HepG2 (cell line): ENCODE measurements around the gene IFRD1. TPM values are rescaled to one million over a fixed set of nuclear protein-coding genes. Genes with fewer than 3 reads are reported as not detected.

Experiments
- DR1 ChIP-seq: sonication (generic); formaldehyde crosslinking; IDR thresholded peaks from 2 replicates; pipeline ENCODE4 v1.8.0; 2021; ENCODE audit warnings: mild to moderate bottlenecking, missing genetic modification reagents, inconsistent platforms
- NFYB ChIP-seq: sonication (generic); formaldehyde crosslinking; IDR thresholded peaks from 2 replicates; pipeline ENCODE4 v1.4.0; 2020; ENCODE audit warnings: missing genetic modification reagents
- NR2F2 ChIP-seq: IDR thresholded peaks from 2 replicates; pipeline ENCODE4 v1.6.1; 2012; ENCODE audit warnings: low read depth, inconsistent platforms, borderline replicate concordance
- RAD21 ChIP-seq: fragments of 450-650 bp; formaldehyde crosslinking; IDR thresholded peaks from 2 replicates; pipeline ENCODE4 v1.5.0; 2020; ENCODE audit warnings: mild to moderate bottlenecking
- RARA ChIP-seq: IDR thresholded peaks from 2 replicates; pipeline ENCODE4 v1.6.1; 2016; ENCODE audit warnings: missing genetic modification reagents, missing compliant biosample characterization
- RARG ChIP-seq: sonication (generic); formaldehyde crosslinking; IDR thresholded peaks from 2 replicates; pipeline ENCODE4 v1.4.0; 2020; ENCODE audit warnings: low read depth, mild to moderate bottlenecking, missing genetic modification reagents
- RFX5 ChIP-seq: IDR thresholded peaks from 2 replicates; pipeline ENCODE4 v1.6.1; 2011; ENCODE audit warnings: low read depth, low read length, improper control_type of control experiment
- SAP130 ChIP-seq: IDR thresholded peaks from 2 replicates; pipeline ENCODE4 v1.6.1; 2016; ENCODE audit warnings: low read depth
- THYN1 ChIP-seq: sonication (generic); formaldehyde crosslinking; IDR thresholded peaks from 2 replicates; pipeline ENCODE4 v1.8.1; 2023; ENCODE audit warnings: low read depth, mild to moderate bottlenecking, moderate library complexity, missing genetic modification reagents, borderline replicate concordance
- TMF1 ChIP-seq: sonication (generic); formaldehyde crosslinking; IDR thresholded peaks from 2 replicates; pipeline ENCODE4 v1.8.1; 2022; ENCODE audit warnings: low read depth, missing genetic modification reagents
- ZFP90 ChIP-seq: sonication (generic); formaldehyde crosslinking; IDR thresholded peaks from 2 replicates; pipeline ENCODE4 v1.8.0; 2022; ENCODE audit warnings: missing genetic modification reagents, mild to moderate bottlenecking, inconsistent platforms, borderline replicate concordance
- ZNF234 ChIP-seq: sonication (generic); formaldehyde crosslinking; conservative IDR thresholded peaks from 2 replicates; pipeline ENCODE4 v1.5.1; 2020; ENCODE audit warnings: mild to moderate bottlenecking, missing genetic modification reagents
- ZNF260 ChIP-seq: sonication (generic); formaldehyde crosslinking; IDR thresholded peaks from 2 replicates; pipeline ENCODE4 v1.4.0; 2020; ENCODE audit warnings: missing genetic modification reagents, low read depth, mild to moderate bottlenecking, borderline replicate concordance
- ZNF547 ChIP-seq: sonication (generic); formaldehyde crosslinking; IDR thresholded peaks from 2 replicates; pipeline ENCODE4 v1.5.1; 2020; ENCODE audit warnings: mild to moderate bottlenecking, missing genetic modification reagents
- ZNF713 ChIP-seq: sonication (generic); formaldehyde crosslinking; IDR thresholded peaks from 2 replicates; pipeline ENCODE4 v1.4.0; 2020; ENCODE audit warnings: mild to moderate bottlenecking, missing genetic modification reagents
- polyA plus RNA-seq, 8 experiments: library from polyadenylated mRNA; depleted of rRNA in 3 of 8; stranded (reverse) in 7 of 8; unstranded in 1 of 8; fragments of >200 nt; fragmentation: Illumina TruSeq in 4 of 8; extraction: Trizol in 4 of 8; gene quantifications; 2 replicates each; pipeline versions ENCODE4 v1.2.1 to v1.2.3, GENCODE V29; 2011 to 2016; ENCODE audit warnings: low read depth in 4 of 8, missing spikeins in 1 of 8, mixed read lengths in 1 of 8; ENCODE audit not compliant: insufficient read depth in 1 of 8
- total RNA-seq, 5 experiments: library from RNA; depleted of rRNA; stranded (reverse); fragments of >200 nt; fragmentation: Illumina TruSeq; extraction: Trizol; gene quantifications; 2 replicates each; pipeline ENCODE4 v1.2.3, GENCODE V29; 2016; ENCODE audit warnings: low read depth in 1 of 5
- TF ChIP-seq, protein P1 (sequence below): sonication (generic); formaldehyde crosslinking; IDR thresholded peaks from 2 replicates; pipeline ENCODE4 v1.4.0; 2020; ENCODE audit warnings: missing genetic modification reagents
- TF ChIP-seq, protein P2 (sequence below): sonication (generic); formaldehyde crosslinking; IDR thresholded peaks from 2 replicates; pipeline ENCODE4 v1.5.1; 2020; ENCODE audit warnings: missing genetic modification reagents, mild to moderate bottlenecking, borderline replicate concordance
- TF ChIP-seq, protein P3 (sequence below): sonication (generic); formaldehyde crosslinking; IDR thresholded peaks from 2 replicates; pipeline ENCODE4 v1.4.0; 2020; ENCODE audit warnings: mild to moderate bottlenecking, missing genetic modification reagents
- TF ChIP-seq, protein P4 (sequence below): sonication (generic); formaldehyde crosslinking; IDR thresholded peaks from 2 replicates; pipeline ENCODE4 v1.8.0; 2022; ENCODE audit warnings: mild to moderate bottlenecking, missing genetic modification reagents, borderline replicate concordance
- TF ChIP-seq, protein P5 (sequence below): sonication (generic); formaldehyde crosslinking; conservative IDR thresholded peaks from 2 replicates; pipeline ENCODE4 v1.4.0; 2020; ENCODE audit warnings: missing genetic modification reagents

IFRD1 gene
- total and polyA plus RNA-seq, 2 of the 13 experiments (the other 11 are each of a cell fraction or from before 2014, with no cell fraction given) = 50.9 to 55.5 TPM

DNA sequence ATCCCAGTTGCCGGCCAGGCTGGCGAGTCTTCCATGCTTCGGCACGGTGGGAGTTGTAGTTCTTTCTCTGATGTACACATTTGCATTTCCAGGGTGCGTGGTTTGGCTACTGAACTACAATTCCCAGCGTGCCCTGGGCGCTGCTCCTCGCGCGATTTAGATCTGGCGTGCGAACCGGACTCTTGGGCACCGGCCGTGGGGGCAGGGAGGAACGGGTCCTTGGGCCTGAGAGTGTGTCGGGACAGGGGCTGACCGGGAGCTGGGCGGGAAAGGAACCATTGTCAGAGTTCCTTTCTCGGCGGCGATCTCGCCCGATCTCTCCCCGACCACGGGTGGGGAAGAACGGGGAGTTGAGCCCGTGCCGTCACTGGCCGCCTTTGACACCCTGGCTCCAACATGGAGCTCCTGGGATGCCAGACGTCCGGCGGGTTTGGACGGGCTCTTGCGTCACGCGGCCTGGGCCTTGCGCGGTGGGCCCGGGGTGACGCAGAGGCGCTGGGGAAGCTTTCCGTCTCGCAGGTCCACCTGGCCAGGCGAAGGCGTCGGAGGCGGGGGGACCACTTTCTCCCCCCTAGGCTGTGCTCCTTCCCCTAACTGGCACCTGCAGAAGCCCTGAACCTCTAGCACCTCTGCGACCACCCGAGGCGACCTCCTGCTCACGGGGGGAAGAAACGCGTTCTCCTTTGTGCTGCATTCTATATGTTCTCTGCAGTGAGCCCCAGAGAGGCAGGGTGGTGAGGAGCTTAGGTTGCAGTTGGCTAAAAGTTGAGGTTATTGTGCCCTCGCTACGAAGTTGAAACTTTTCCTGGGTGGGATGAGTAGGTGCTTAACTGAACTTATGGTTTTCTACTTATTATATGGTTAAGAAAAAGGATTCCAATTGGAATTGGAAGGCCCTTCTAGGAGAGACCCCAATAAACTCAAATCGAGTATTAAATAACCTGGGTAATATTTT, 824 bp downstream of the IFRD1 start (continued):
- 0 out of 2 replicates have a peak, but pooled peaks have one; percentile 29 for TF ChIP-seq RAD21 (CRISPR knock-in tag)
- no peak for TF ChIP-seq NFYB
- TF ChIP-seq, protein P1, sequence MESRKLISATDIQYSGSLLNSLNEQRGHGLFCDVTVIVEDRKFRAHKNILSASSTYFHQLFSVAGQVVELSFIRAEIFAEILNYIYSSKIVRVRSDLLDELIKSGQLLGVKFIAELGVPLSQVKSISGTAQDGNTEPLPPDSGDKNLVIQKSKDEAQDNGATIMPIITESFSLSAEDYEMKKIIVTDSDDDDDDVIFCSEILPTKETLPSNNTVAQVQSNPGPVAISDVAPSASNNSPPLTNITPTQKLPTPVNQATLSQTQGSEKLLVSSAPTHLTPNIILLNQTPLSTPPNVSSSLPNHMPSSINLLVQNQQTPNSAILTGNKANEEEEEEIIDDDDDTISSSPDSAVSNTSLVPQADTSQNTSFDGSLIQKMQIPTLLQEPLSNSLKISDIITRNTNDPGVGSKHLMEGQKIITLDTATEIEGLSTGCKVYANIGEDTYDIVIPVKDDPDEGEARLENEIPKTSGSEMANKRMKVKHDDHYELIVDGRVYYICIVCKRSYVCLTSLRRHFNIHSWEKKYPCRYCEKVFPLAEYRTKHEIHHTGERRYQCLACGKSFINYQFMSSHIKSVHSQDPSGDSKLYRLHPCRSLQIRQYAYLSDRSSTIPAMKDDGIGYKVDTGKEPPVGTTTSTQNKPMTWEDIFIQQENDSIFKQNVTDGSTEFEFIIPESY (CRISPR knock-in tag) = no peak
- TF ChIP-seq THYN1 (CRISPR knock-in tag) = peak; percentile 50; the same call in 1 of the 2 replicates
- TF ChIP-seq ZNF713 = no peak
- TF ChIP-seq ZNF547 (CRISPR knock-in tag) = no peak
- TF ChIP-seq, protein P2, sequence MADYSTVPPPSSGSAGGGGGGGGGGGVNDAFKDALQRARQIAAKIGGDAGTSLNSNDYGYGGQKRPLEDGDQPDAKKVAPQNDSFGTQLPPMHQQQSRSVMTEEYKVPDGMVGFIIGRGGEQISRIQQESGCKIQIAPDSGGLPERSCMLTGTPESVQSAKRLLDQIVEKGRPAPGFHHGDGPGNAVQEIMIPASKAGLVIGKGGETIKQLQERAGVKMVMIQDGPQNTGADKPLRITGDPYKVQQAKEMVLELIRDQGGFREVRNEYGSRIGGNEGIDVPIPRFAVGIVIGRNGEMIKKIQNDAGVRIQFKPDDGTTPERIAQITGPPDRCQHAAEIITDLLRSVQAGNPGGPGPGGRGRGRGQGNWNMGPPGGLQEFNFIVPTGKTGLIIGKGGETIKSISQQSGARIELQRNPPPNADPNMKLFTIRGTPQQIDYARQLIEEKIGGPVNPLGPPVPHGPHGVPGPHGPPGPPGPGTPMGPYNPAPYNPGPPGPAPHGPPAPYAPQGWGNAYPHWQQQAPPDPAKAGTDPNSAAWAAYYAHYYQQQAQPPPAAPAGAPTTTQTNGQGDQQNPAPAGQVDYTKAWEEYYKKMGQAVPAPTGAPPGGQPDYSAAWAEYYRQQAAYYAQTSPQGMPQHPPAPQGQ = no peak
- TF ChIP-seq, protein P3, sequence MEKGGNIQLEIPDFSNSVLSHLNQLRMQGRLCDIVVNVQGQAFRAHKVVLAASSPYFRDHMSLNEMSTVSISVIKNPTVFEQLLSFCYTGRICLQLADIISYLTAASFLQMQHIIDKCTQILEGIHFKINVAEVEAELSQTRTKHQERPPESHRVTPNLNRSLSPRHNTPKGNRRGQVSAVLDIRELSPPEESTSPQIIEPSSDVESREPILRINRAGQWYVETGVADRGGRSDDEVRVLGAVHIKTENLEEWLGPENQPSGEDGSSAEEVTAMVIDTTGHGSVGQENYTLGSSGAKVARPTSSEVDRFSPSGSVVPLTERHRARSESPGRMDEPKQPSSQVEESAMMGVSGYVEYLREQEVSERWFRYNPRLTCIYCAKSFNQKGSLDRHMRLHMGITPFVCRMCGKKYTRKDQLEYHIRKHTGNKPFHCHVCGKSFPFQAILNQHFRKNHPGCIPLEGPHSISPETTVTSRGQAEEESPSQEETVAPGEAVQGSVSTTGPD (CRISPR knock-in tag) = no peak
- 0 out of 2 replicates have a peak, but pooled peaks have one; percentile 62 for TF ChIP-seq TMF1
- TF ChIP-seq SAP130 (CRISPR knock-in tag) = peak; percentile 89
- 0 out of 2 replicates have a peak, but pooled peaks have one; percentile 2 for TF ChIP-seq RFX5
- TF ChIP-seq, protein P4, sequence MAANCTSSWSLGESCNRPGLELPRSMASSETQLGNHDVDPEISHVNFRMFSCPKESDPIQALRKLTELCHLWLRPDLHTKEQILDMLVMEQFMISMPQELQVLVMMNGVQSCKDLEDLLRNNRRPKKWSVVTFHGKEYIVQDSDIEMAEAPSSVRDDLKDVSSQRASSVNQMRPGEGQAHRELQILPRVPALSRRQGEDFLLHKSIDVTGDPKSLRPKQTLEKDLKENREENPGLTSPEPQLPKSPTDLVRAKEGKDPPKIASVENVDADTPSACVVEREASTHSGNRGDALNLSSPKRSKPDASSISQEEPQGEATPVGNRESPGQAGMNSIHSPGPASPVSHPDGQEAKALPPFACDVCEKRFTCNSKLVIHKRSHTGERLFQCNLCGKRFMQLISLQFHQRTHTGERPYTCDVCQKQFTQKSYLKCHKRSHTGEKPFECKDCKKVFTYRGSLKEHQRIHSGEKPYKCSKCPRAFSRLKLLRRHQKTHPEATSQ (CRISPR knock-in tag) = 0 out of 2 replicates have a peak, but pooled peaks have one; percentile 51
- peak; percentile 7; the same call in 1 of the 2 replicates for TF ChIP-seq RARA (CRISPR knock-in tag)
- peak; percentile 82 for TF ChIP-seq ZFP90
- TF ChIP-seq, protein P5, sequence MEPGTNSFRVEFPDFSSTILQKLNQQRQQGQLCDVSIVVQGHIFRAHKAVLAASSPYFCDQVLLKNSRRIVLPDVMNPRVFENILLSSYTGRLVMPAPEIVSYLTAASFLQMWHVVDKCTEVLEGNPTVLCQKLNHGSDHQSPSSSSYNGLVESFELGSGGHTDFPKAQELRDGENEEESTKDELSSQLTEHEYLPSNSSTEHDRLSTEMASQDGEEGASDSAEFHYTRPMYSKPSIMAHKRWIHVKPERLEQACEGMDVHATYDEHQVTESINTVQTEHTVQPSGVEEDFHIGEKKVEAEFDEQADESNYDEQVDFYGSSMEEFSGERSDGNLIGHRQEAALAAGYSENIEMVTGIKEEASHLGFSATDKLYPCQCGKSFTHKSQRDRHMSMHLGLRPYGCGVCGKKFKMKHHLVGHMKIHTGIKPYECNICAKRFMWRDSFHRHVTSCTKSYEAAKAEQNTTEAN (CRISPR knock-in tag) = peak; percentile 17; the same call in 1 of the 2 replicates
- no peak for TF ChIP-seq ZNF234 (CRISPR knock-in tag)
- TF ChIP-seq DR1 (CRISPR knock-in tag) = no peak
- no peak for TF ChIP-seq RARG (CRISPR knock-in tag)
- TF ChIP-seq ZNF260 (CRISPR knock-in tag) = no peak
- TF ChIP-seq NR2F2 = no peak; the same call in 1 of the 2 replicates
